Activated CD4-positive, alpha-beta T cell treated with anti-CD3 and anti-CD28 coated beads for 48 hours (primary cell): ENCODE data around the gene HOPX.
"Not testable (repeated sequence)": the region's sequence is repeated elsewhere in the genome, so short reads cannot be mapped to it uniquely, and the experiment has no call there.

Experiments used
- DNase-seq: peaks from one replicate; pipeline ENCODE4 v3.0.0-alpha.2; 2020

Gene HOPX, protein sequence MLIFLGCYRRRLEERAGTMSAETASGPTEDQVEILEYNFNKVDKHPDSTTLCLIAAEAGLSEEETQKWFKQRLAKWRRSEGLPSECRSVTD

DNA sequence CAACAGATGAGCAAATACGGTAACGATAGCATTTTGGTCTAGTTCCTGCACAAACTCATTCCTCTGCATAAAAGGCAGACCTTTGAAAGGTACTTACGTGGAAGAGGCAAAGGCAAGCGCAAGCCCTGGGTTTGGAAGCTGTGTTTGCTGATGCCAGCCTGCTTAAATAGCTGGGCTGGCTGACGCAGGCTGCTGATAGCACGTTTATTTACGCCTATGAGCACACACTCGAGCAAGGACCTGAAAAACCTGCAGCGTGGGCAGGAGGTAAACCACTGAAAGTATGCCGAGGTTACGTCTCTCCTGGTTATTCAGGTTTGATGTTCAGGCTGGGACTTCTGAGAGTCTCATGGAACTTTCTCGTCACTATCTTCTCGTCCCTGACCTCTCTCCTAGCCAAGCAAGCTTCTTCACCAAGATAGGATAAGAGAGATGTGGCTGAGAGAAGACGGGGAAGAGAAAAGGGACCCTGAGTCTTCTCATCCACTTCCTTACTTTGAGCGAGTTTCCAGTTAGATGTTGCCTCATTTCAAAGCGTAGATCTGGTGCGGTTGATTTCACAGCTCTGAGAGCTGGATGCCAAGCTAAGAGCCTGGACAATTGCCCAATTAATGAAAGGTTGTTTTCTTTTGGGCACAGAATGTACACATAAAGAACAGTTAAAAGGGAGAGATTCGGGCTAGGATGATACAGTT is at the start of gene HOPX:
HOPX (minus strand) TSS at position 139 of the 695 bp plus-strand sequence. CDS start 23,480 bp downstream, outside the sequence.
- peak; percentile 80 for DNase-seq

DNA sequence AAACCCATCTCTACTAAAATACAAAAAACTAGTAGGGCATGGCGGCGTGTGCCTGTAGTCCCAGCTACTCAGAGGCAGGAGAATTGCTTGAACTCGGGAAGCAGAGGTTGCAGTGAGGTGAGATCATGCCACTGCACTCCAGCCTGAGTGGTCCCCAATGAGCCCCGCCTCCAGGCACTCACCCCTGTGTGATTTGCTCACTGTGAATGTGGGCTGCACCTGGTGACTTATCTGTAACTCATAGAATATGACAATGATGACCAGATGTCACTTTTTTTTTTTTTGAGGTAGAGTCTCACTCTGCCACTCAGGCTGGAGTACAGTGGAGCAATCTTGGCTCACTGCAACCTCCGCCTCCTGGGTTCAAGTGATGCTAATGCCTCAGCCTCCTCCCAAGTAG is 49.0 kb upstream of the HOPX start:
- DNase-seq = peak; percentile 13

DNA sequence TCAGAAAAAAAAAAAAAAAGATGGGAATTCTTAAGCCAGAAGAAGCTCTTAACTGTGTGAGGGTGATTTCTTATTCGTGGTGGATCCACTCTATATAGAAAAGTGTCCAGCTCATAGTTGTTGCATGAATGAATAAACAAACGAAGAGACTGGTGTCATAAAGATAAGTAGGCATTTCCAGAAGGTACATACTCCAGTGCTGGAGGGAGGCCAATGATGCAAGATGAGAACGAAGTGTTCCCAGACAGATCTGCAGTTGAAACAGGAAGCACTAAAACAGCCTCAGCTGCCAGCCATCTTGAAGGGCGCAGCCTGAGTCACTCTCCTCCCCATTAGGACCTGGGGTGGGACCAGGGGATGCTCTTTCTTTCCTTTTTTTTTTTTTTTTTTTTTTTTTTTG is 47.4 kb upstream of the HOPX start:
- no peak for DNase-seq

DNA sequence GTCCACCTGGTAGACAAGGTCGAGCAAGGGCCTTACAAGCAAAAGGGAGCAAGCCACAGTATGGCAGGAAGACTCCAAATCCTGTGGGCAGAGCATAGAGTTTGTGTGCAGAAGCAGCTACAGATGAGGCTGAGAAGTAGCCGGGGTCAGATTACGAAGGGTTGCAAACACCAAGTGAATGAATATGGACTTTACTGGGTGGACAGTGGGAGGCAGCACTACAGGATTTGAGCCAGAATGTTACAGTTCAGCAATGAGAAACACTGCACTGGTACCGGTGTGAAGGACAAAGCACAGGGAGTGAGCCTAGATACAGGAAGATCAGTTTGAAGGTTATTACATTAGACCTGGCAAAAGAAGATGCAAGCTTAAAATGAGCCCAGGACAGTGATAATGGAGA is 46.1 kb upstream of the HOPX start:
- DNase-seq = no peak

DNA sequence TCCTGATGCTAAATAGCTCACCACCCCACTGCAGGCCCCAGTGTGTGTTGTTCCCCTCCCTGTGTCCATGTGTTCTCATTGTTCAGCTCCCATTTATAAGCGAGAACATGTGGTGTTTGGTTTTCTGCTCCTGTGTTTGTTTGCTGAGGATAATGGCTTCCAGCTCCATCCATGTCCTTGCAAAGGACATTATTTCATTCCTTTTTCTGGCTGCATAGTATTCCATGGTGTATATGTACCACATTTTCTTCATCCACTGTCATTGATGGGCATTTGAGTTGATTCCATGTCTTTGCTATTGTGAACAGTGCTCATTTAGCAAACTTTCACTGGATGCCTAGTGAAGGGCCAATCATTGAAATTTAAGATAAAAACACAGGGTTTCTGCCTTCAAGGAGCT is 45.5 kb upstream of the HOPX start:
- not testable (repeated sequence) for DNase-seq

DNA sequence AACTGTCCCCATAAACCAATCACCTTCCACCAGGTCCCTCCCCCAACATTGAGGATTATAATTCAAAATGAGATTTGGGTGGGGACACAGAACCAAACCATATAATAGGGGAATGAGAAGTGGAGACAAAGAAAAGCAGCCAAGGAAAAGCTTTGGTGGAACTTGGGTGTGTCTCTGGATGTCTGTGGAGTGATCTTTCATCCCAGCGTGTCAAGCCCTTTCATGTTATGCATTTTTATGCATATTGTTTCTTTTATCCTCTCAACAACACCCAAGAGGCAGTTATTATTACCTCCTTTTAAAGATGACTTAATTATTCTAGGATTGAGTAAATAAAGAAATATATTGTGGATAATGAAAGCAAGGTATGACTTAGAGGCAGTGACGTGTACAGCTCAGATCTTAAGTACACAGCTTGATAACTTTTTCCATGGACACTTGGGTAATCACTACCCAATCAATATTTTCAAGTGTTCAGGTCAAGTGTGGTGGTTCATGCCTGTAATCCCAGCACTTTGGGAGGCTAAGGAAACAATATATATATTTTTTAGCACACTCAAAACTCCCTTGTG is 42.6 kb upstream of the HOPX start:
- no peak for DNase-seq

DNA sequence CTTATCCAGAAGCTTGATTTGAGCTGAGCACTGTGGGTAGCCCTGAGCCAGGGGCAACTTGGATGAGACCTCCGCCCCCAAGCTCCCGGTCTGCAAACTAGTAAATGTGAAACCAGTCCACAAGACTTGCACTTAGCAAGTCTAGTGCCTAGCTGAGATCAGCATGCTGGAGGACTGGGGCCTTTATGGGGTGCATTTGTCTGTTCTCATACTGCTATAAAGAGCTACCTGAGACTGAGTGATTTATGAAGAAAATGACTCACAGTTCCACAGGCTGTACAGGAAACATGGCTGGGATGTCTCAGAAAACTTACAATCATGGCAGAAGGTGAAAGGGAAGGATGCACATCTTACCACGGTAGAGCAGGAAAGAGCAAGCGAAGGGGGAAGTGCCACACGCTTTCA is 42.1 kb upstream of the HOPX start:
- DNase-seq = peak; percentile 69

DNA sequence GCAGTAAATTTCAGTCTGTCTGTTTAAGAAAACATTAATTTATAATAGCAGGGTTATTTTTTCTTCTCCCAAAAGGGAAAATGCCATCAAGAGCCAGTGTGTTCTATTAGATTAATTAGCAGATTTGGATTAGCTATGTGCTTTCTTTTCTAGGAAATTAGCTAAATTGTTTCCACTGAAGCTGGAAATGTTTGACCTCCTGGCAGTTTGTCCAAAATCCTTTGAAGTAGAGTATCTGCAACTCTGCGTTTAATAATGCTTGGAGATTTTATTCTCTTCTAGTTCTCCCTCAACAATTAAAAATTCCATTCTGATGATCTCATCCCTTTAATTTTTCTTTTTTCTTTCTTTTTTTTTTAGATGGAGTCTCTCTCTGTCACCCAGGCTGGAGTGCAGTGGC is 27.1 kb upstream of the HOPX start:
- no peak for DNase-seq

DNA sequence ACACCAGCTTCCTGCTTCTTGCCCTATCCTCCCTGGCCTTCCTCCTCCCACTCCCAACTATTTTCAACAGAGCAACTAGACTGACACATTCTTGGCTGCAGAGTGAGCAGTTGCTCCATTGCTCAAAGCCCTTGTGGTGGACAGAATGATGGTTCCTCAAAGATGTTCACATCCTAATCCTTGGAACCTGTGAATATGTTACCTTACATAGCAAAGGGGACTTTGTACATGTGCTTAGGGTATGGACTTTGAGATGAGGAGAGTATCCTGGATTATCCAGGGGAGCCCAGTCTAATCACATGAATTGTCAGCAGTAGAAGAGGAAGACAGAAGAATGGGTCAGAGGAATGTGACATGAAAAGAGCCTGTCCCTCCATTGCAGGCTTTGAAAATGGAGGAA is 24.9 kb upstream of the HOPX start:
- no peak for DNase-seq

DNA sequence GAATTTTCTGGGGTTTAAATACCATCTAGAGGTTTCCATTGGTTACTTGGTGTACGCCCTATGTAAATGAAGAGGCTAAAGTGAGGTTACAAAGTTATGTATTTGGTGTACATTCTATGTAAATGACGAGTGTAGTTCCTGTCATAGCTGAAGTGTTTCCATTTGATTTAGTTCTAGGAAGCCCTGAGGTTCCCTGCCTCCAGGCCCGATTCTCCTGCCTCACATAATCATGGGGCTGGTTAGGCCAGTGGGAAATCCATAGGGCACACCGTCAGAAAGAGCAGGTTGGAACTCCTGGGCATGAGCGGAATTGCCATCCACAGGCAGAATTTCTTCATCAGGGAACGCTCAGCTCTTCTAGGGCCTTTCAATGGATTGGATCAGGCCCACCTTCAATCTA is 24.2 kb upstream of the HOPX start:
- no peak for DNase-seq

DNA sequence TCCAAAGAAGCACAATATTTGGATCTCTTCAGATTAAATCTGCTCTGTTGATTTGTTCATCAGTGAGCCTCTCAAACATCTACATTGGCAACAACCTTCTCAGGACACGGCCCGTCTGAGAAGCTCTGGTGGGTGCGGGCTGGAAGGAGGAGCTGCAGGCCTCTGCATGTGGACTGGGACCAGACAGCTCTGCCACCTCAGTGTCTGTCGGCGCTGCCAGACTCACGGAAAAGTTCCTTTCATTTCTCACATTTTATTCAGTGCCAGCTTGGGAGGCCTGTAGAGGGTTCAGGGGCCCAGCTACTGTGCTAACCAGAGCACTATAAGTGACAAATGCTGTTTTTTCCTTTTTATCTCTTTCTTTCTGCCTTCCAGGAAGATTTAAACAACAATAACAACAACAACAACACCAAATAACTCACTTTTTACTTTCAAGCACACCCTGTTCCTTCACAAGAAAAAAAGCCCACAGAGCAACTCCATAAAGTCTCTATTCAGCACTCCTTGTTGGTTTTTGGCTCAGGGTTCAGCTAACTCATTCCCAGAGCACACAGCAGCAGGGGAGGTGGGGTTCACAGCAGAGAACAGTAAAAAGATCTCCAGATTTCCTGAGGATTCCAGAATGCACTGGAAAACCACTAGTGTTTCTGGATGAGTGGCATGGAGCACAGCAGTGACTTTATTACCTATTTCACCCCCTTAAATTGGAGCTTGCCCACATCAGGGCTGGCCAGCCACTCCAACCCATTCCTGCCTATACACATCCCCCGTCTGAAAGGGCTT is 23.2 kb upstream of the HOPX start:
- DNase-seq = no peak

DNA sequence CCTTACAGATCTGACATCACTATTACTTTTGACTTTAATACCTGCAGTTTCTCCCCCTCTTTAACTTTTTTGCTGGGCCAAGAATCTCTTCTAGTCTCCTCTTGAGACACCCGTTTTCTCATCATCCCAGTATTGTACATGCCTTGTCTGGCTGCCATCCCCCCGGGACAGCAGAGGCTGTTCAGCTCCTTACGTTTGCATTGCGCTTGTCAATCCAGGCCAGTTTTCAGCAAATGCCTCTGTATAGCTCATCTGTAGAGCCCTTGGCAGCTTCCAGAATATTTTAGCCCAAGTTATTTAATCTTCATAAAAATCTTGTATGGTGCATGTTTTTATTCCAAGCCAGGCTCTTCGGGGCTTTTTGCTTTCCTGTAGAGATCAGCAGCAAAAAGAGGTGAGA is 22.3 kb upstream of the HOPX start:
- no peak for DNase-seq

DNA sequence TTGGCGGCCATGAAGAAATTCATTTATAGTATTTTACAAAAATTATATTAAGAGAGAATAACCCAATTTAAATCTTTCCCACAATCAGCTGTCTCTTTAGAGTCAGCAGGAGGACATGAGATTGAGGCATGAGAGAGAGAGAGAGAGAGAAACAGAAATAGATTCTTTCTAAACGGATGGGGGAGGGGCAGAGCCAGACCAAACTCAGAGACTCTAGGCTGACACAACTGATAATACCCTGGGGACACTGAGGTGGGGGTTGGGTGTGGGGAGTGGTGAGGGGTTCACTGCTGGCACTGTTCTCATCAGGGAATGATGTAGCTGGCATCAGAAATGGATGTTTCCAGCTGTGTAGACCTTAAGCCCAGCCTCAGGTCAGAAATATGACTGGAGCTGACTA is 20.5 kb upstream of the HOPX start:
- no peak for DNase-seq

DNA sequence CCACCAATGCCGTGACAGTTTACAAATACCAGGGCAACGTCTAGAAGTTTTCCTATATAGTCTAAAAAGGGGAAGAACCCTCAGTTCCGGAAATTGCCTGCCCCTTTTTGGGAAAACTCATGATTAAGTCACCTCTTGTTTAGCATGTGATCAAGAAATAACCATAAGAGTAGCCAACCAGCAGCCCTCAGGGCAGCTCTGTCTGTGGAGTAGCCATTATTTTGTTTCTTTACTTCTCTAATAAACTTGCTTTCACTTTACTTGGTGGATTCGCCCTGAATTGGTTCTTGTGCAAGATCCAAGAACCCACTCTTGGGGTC is 20.0 kb upstream of the HOPX start:
- DNase-seq = no peak

DNA sequence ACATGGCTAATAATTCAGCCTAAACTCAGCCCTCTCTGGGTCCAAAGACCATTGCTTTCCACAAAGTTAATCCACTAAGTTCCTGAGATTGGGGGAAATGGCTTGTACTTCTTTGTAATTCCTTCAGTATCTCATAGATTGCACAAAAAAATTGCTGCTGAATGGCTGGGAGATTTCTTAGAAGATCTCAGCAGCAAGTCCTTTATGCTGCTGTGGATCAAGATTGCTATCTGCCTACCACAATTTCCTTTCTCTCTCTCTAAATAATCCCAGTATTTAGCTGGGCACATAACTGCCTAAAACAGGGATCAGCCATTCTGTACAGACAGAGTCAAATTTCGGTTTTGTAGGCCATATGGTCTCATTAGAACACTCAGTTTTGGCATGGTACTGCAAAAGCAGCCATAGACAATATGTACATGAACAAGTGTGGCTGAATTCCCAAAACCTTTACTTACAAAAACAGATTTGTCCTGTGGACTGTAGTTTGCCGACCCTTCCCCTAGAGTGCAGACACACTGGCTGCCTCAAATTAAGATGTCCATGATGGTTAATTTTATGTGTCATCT is 18.5 kb upstream of the HOPX start:
- no peak for DNase-seq

DNA sequence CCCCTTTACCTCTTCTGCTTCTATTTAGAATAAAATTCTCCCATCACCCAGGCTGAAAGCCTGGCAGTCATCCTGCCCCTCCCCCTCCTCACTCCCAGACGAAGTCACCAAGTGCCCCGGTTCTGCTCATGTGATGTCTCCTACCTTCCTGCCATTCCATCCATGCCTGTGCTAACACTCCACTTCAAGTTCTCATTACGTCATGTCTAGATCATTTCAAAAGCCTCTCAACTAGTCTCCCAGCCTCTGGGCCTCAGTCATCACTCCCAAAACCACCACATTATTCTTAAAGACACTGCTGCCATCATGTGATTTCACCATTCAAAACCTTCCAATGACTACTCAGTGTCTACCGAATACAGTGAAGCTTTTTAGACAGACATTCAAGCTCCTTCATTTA is 17.2 kb upstream of the HOPX start:
- no peak for DNase-seq

DNA sequence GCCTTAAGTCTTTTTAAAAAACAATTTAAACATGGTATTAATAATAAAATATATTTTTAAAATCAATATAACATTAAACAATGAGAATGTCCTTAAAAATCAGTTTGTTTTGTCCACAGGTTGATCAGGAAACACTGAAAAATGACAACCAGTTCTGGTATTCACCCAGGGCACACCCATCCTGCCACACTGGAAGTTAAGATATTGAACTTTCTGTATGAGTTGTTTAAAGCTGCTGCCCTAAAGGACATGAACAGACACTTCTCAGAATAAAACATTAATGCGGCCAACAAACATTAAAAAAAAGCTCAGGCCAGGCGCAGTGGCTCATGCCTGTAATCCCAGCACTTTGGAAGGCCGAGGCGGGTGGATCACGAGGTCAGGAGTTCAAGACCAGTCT is 15.0 kb upstream of the HOPX start:
- DNase-seq = no peak

DNA sequence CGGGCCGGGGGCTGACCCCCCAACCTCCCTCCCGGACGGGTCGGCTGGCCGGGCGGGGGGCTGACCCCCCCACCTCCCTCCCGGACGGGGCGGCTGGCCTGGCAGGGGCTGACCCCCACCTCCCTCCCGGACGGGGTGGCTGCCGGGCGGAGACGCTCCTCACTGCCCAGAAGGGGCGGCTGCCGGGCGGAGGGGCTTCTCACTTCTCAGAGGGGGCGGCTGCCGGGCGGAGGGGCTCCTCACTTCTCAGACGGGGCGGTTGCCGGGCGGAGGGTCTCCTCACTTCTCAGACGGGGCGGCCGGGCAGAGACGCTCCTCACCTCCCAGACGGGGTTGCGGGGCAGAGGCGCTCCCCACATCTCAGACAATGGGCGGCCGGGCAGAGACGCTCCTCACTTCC is 12.4 kb upstream of the HOPX start:
- DNase-seq = not testable (repeated sequence)

DNA sequence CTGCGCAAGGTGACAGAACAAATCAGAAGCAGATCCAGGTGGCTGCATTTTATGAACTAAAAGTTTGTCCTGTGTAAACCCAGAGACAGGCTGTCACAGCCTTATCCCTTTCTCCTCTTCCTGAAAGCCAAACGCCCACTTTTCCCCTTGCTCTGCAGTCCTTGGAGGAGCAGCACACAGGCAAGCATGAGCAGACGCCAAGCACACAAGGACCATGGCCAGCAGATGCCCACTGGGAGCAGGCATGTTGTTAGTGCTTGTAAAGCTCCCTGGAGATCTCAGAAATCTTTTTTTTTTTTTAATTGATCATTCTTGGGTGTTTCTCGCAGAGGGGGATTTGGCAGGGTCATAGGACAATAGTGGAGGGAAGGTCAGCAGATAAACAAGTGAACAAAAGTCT is 11.5 kb upstream of the HOPX start:
- DNase-seq = no peak

DNA sequence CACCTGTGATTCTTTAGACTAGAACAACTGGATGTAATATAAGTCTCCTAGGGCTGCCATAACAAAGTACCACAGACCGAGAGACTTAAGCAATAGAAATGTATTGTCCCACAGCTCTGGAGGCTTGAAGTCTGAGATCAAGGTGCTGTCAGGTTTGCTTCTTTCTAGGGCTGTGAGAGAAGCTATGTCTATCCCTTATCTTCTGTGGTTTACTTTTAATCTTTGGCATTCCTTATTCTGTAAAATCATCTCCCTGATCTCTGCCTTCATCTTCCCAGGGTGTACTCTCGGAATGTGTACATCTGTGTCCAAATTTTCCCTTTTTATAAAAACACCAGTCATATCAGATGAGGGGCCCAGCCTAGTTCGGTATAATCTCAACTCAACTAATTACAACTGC is 10.3 kb upstream of the HOPX start:
- DNase-seq = no peak

DNA sequence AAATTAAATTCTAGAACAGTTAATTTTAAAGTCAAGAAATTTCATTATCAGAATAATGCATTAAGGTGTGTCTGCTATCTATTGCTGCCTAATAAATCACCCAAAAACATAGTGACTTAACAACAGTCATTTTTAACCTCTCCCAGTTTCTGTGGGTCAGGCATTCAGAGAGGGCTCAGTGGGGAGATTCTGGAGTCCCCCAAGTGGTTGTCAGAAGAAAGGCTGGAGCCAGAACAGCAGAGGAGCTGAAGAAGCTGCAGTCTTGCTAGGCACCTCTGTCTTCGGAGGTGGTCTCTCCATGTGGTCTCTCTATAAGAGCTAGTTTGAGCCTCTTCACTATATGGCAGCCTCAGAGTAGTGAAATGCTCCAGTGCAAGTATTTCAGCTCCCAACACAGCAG is 9.3 kb upstream of the HOPX start:
- DNase-seq = no peak

DNA sequence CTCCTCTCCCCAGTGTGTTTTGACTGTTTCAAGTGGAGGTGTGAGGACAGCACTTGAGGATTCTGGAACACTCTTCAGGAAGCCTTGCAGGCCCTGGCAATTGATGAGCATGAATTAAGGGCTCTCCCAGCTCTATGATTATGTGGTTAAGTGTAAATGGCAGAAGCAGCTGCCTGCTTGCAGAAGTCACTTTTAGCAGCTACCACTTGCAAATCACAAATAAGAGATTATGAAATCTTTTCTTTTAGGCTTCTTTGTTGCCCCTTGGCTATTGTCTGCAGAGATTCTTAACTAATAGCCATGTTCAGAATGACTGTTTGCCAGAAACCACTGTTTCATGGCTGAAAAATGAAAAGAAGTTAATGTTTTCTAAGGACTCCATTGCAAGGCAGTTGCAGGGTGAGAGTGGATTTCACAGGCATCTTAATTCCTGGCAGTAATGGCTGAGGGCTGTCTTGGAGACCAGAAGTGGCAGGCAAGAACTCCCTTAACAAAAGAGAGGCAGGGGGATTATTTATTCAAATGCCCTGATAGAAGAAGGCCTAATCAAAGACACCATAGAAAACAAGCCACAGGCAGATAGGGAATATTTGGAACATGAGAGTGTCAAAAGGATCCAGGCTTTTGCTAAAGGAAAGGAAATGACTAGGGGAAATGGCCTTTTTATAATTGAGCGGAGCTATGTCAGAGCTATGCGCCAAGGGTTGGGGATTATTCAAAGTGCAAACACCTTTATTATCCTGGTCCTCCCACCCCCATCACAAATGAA is 8.3 kb upstream of the HOPX start:
- no peak for DNase-seq

DNA sequence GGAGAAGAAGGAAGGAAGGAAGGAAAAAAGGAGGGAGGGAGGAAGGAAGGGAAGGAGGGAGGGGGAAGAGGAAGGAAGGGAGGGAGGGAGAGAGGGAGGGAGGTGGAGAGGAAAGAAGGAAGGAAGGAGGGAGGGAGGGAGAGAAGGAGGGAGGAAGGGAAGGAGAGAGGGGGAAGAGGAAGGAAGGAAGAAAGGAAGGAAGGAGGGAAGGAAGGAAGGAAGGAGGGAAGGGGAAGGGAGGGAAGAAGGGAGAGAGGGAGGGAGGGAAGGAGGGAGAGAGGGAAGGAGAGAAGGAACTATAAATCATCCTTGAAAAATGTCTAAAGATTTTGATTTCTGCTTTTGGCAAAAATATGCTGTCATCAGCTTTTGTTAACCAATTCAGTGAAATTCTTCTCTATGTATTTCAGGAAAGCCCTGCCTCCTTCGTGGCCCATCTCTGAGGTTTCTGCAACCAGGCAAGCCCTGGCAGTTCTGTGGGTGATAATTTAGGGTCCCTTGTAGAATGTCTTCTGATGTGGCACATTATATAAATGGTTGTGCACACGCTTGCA is 7.1 kb upstream of the HOPX start:
- DNase-seq = no peak
